Fibroblast of skin of scalp (primary cell): ENCODE measurements around the gene AIFM1.
A peak's percentile ranks its signal among the peaks of the same experiment; 100 is the strongest.
"Not testable (repeated sequence)": the region's sequence is repeated elsewhere in the genome, so short reads cannot be mapped to it uniquely, and the experiment has no call there.

ENCODE experiments used
- DNase-seq: peaks from one replicate; pipeline ENCODE4 v3.0.0-alpha.2; 2013

Gene AIFM1

DNA sequence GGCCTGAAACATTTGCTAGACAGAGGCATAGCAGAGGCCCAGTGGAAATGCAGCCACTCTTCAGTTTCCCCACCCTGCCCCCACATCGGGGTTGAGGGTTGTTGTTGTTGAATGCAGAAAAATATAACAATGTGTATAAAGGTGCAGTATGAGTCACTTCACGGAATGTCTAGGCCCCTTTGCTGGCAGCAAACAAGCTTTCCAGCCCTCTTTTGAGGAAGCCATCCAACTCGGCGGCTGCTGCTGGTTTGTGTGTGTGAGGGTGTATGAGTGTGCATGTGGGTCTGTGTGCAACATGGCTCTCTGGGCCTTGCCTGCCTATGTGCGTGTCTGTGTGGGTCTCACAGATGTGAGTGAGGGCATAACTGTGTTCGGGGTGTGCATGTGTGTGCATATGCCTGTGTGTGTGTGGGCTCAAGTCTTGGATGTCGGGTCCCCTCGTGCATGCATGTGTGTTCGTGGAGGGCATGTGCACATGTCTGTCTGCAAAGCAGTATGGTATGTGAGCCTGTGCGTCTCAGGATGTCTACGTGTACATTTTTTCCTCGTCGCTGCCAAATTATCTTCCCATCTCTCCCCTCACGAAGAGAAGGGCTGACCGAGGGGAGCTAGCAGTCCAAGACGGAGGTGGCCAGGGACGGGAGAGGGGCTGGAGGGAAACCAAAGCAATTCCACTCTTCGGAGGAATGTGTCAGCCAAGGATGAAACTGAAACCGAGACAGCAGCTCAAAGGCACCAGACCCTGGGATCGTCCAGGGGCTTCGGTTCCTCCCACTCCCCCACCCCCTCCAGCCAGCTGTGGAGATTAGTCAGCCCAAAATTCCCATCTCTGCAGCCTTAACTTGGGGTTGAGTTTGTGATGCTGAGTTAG, 47.0 kb downstream of the AIFM1 start:
- DNase-seq = peak; percentile 65

DNA sequence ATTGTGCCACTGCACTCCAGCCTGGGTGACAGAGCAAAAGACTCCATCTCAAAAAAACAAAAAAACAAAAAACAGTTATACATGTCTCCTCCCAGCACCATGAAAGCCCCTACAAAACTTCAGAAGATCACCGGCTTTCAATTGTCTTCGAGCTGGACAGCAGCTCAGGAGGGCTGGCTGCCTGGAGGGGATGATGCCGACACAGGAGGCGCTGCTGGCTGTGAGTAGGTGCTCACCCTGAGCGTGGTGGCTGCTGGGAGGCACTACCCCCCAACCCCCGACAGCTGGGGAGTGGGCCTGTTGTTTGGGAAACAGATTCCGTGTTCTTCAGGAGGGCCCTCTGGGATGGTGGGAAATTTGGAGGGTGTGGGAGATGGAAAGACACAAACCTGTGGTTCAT, 48.5 kb downstream of the AIFM1 start:
- DNase-seq = no peak

DNA sequence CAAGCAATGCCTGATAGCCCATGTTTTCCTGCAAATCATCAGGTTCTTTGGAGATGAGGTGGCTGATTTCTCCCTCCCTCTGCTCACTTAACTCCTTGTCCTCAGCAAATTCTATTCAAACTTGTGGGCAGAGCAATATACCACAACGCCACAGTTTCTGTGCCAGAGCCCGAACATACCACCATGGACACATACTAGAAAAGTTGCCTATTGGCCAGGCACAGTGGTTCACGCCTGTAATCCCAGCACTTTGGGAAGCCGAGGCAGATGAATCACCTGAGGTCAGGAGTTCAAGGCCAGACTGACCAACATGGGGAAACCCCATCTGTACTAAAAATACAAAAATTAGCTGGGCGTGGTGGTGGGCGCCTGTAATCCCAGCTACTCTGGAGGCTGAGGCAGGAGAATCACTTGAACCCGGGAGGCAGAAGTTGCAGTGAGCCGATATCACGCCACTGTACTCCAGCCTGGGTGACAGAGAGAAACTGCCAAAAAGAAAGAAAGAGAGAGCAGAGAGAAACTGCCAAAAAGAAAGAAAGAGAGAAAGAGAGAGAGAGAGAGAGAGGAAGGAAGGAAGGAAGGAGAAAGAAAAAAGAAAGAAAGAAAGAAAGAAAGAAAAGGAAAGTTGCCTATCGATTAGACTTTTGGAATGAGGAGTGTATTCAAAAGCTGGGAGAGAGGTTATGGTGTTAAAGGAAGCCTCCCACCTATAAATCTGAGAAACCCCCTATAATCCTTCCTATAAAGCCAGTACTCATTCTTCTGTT, 50.3 kb downstream of the AIFM1 start:
- DNase-seq = not testable (repeated sequence)

DNA sequence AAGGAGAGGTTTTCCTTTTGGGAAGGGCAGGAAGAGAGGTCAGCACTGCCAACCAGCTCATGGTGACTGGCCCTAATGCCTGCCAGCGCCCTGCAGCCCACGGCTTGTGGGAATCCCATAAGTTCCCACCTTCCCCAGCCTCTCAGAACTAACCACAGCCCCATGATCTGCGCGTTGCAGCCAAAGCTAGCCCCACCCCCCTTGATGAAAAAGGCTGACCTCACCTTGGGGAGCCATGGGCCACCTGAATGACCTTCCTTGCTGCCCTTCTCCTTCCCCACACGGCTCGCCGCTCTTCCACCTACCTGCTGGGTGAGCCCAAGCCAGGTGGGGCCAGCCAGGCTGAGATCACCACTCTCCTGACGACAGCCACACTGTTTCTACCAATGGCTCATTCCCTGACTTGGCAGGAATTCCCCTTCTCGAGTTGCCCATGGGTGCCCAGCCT, 51.5 kb downstream of the AIFM1 start:
- DNase-seq = no peak

DNA sequence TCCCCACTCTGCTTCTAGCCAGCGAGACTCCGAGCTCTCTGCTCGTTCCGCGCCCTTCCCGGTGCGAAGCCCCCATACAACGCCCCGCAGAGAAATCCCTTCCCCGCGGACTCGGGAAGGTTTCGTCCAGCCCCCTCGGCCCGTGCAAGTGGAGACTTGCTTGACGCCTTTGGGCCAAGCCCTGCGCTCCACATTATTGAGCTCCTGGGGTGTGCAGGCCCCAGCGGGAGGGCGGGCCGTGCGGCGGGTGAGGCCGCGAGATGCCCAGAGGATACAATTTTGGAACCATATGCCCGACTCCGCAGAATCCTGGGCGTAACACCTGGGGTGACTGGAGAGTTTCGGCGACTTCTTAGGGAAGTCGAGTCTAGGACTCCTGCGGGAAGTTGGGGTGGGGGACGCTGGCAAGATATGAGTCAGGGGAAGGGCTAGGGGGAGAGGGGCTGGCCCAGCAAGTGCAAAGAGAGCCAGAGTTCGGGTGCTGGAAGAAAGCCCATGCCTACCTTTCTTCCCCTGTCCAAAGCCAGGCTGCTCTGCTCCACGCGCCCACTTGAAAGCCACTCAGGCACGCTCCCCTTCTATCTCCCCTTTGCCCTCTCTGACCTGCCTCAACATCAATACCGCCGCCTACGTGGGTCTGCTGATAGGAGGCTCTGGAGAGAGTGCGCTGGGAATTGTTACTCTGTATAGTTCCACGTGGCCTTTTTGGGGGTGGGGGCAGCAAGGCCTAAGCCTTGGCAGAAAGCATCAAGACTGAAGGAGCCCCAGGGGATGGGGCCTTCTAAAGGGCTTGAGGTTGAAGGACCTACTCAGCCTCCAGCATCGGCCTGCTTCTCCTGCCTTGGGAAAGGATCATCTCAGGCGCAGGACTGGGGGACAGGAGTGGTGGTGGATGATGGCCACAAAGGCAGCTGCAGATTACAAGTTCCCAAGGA, 54.2 kb downstream of the AIFM1 start:
- no peak for DNase-seq

DNA sequence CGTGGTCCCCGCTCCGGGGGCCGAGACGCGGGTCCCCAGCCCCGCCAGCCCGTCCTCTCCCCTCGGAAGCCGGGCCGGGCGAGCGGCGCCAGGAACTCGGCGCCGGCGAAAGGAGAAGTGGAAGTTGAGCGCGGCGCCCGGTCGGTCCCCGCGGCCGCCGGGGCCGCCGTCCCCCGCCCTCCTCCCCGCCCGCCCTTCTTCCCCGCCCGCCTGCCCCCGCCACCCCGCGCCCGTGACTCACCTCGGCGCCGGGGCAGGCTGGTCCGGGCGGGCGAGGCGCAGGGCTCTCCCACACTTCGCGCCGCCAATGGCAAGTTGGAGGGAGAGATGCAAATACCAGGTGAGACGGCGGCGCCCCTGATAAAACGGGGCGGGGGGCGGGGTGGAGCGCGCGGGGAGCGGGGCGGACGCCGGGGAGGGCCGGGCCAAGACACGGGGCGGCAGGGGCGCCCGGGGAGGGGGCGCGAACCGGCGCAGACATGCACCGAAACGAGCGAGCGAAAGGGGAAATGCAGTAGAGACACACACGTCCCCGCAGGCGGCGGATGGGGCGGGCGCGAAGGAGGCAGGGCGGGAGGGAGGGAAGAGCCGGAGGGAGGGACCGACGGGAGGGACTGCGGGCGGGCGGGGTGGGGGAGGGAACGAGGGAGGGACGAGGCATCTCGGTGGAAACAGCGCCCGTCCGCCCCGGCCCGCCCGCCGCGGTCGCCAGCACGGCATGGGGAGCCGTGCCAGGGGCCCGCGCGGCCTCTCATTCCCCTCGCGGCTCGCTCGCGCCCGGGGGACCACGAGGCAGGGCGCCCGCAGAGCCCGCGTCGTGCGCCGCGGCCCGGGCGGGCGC, 55.0 kb downstream of the AIFM1 start, which contains the start of gene ELF4:
Gene ELF4 (minus strand): TSS at position 119 of the 841 bp plus-strand sequence. CDS start 29,167 bp downstream, outside the sequence.
- DNase-seq = peak; percentile 77

DNA sequence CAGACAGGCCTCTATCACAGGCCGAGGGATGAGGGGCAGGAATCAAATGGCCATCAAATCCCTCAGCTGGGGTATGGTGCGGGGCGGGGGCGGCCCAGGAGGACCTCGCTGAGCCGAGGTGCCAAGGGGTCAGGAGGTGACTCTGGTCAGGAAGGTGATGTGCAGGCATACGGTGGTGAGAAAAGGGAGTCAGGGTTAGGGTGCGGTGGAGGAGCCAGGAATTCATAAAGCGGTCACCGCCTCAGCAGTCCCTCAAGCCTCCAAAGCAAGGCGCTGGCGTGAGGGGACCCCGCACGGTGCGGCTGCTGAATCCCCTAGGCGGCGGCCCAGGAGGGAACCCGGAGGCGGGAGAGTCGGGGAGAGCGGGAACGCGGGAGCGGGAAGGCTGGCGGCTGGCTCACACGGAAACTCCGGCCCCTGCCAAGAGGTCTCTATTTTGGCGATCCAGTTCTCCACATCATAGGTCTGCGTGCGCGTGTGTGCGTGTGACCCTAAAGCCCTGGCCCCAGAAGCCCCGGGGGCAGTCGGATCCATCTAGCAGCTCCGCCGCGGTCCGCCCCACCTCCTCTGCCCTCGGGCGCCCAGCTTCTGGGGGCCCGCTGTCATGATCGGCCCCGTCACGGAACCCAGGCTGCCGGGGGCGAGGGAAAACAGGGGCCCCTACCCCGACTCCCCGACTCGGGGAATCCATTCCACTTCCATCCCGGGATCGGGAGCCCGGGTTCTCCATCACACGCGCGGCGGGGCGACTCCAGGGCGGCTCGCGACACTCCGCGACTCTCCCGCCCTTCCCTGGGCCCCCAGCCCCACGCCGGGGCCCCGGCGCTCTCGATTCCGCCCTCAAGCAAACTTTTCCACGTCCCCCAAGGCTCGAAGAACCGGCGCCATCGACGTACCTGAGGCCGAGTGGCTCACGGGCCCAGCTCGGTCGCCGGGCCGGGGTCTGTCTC, 55.9 kb downstream of the AIFM1 start:
- DNase-seq = no peak

DNA sequence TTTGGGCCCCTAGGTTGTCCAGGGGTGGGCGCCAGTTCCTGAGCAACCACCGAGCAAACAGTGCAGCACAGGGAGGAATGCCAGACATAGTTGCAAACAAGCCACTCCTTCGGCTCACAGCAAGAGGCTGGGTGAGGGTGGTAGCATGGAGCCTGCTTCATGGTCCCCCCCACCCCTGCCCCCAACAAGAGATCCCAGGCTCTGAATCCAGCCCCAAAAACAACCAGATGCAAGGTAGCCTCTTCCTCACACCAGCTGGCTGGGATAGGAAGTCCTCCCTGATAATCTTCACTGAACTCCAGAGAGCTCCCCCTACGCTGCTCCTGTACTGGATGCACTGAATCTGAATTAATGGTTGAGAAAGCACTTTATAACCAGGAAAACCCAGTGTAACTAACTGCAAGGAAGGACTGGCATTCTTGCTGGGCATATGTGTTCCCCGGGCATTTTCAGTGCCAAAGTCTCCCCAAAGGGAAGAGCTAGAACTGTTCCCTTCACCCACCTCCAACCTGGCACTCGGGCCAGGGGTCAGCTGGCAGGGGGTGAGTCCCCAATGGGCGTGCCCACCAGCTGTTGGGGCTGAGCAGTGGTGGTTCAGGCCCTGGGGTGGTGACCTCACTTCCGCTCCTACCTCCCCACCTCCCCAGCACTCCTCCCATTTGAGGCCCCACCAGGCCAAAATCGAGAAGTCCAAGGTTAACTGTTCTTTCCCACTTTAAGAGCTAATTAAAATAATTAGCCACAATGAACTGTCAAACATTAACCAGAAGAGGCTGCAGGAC, 56.8 kb downstream of the AIFM1 start:
- DNase-seq = peak; percentile 41

DNA sequence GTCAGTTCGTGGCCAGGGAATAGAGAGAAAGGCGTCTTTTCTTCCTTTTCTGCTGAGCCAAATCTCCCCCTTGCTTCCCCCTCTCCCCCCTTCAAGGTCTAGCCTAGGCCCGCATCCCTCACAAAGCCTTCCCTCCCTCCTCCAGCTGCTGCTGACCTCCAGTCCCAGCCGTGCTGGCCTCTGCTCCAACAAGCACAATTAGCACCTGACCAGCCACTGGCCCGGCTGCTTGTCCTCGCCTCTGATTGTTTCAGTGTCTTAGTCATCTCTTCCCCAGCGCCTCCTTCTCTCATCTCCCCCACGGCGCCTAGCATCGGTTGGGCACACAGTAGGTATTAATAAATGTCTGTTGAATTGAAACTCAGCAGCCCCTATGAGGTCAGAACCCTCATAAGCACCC, 59.6 kb downstream of the AIFM1 start:
- DNase-seq = no peak

DNA sequence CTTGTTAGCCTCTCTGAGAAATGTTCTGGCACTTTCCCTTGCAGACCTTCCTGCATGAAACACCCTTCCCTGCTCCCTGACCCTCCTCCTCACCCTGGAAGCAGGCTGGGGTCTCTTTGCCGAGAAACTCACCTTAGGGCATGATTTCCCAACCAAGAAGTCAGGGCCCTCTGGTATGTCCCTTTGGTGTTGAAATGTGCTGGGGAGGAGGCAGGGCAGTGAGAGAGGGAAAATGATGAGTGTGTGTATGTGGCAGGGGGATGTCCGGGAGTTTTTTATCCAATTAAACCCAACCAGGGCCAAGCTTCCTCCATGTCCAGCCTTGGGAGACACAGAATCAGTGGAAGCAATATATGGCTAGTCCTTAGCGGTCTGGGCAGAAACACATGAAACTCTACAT, 60.4 kb downstream of the AIFM1 start:
- DNase-seq = no peak

DNA sequence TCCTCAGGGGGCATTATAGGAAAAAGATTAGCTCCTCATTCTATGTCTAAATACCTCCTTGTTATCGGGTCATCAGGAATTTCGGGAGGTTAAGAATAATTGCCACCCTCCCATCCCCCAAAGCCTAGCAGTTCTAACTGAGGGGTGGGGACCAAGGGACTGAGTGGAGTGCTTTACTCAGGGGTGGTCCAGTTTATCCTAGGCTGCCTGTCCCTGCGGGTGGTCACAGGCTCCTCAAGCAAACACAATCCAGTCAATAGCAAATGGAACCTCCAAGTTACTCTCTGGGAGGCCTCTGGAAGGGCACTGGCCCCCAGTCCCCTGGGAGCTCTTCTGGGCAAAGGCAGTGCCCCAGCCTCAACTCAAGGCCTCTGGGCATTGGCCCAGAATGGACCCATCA, 62.0 kb downstream of the AIFM1 start:
- DNase-seq = no peak

DNA sequence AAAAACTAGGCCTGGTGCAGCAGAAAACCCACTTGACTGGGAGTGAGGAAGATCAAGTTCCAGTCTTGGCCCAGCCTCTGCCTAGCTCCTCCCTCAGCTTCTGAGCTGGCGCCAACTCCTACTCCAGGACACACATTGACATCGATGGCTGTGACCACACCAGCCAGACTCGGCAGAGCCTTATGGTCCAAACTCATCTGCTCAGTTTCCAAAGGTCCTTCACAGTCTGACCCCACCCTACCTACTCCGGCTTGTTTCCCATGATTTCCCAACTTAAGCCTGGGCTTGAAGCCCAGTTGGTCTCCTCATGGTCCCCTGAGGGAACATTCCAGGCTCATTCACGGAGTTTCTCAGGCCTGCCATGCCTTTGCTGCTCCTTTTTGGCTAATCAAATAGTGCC, 65.5 kb downstream of the AIFM1 start:
- DNase-seq = peak; percentile 83

DNA sequence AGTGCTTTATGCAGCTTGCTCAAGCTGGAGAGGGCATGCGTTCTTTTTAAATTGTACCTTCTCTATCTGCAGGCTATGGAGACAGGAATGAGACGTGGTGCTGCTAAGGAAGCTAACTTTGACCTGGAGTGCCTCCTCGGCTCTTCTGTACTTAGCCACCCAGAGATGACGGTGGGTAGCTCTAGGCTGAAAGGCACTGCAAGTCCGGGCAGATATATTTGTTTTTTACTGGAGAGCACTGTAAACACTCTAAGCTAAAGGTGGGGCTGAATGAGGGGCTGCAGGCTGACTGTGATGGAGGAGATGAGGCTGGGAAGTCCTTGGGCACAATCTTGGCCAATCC, 67.5 kb downstream of the AIFM1 start:
- DNase-seq = no peak

DNA sequence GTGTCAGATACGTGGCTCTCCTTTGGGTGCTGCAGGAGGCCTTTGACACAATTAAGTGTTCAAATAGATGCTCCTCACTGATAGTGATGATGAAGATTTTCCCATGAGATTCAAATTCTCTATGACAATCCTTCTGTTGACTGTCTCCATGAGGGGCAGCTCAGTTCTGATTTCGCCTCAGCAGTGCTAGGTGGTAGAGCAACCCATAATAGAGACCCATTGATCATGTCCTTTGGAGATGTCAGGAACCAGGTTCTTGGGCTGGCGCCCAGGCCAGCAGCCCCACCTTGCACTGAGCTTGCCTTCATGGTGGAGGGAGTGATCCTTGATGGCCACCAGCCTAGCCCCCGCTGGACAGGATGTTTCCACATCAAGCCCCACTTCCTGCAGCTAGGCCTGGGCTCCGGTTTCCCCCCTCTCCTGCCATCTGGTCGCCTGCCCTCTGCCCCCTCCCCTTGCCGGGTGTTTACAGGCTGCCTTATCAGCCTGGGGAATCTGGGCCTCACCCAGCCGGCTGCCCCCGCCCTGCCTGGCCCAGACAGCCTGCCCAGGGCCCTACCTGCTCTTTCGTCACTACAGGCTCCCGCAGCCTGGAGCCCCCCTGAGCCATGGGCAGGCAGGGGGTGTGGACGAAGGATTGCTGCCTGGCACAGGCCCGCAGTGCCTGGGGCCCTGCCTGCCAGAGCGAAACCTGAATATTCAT, 68.0 kb downstream of the AIFM1 start:
- no peak for DNase-seq

DNA sequence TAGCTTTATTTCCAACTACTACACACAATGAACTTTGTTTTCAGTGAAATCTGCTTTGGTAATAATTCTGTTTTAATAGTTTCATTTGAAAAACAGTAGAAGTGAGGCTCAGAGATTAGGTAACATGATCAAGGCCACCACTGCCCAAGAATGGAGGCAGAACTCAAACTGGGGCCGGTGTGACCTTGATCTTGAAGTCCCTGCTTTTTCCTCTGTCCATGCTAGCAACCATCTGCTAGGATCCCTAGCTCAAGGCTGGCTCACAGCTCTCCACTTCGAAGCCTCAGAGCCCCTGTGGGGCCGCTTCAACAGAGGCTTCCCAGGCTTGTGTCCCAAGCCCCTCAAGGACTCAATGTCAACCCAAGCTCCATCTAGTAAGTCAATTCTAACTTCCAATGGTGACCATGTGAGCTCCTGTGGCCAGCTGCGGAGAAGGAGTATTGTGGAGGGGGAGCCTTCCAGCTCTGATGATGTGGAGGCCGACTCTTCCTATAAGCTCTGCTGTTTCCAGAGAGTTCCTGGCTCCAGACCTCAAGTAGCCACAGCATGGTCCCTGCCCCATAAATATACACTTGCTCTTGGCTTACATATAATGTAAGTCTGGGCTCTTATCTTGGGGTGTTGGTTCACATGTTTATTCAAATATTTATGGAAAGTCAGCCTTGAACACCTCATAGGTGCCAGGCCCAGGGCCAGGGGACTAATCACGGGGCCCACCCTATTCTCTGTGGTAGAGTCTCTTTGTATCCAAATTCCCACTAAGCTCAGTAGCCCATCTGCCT, 70.2 kb downstream of the AIFM1 start:
- DNase-seq = no peak

DNA sequence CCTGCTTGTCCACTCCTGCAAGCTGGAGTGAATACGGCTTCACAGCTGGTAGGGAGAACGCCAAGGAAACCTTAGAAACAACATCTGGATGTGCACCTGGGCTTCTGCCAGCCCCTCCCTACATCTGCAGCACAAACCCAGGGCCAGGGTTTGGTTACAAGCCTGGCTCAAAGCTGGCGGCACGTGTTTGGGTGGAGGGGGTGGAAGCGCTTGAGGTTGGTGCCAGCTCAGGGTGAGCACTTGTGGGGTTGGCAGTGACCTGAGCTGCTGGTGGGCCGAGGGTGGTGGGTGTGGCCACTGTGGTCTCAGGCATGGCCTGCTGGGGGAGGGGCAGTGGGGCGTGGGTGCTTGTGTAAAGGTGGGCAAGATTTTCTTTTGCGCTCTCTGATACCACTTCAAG, 70.9 kb downstream of the AIFM1 start:
- DNase-seq = no peak

DNA sequence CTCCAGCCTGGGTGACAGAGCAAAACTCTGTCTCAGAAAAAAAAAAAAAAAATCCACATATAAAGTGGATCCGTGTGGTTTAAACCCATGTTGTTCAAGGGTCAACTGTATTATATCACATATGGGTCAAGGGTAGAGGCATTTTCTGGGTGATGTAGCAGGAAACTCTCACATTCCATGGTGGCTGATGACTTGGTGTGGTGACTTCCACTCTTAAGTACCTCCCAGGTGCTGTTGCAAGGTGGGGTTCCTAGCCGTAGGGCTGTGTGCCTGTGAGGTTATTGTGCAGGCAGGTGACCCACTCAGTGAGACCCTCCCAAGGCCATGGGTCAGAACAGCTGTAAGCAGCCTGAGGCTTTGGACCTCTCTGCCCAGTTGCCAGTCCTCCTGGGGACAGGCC, 72.4 kb downstream of the AIFM1 start:
- no peak for DNase-seq

DNA sequence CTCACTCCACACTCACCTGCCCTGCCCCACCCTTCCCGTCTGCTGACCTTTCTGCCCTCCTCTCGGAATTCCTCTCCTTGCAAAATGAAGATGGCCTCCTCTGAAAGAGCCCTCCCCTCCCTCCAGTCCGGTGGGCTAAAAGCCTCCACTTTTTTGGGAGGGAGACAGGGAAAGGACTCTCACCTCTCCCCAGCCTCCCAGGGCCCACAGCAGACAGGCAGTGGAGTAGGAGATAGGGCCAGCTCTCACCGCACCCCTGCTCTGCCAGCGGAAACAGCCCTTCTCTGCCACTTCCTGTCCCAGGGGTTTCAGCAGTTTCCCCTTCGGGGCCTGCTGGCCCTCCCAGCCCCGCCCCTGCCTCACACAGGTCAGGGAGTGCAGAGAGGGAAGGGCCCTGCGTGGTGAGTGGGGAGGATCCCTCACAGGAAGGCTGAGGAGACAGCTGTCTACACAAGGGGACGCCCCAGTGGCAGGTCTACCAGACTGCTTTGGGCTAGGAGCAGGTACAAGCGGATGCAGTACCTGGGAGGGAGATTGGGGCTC, 73.6 kb downstream of the AIFM1 start:
- DNase-seq = no peak
